ENCODE data around the gene BEST1. TPM values are rescaled to one million over a fixed set of nuclear protein-coding genes. Genes with fewer than 3 reads are reported as not detected.

The BEST1 gene
- total and polyA plus RNA-seq, 2 of the 13 experiments (the other 11 are each of a cell fraction or from before 2014, with no cell fraction given) = 0.09 to 0.65 TPM

GRCh38 chr11:61967924-61968757, 18.0 kb downstream of the BEST1 start (continued):
- TF ChIP-seq PAXIP1 (CRISPR knock-in tag; conservative IDR thresholded peaks at IDR 0.05) (no peak), ZNF709 (CRISPR knock-in tag; IDR thresholded peaks at IDR 0.05) (no peak), ARHGAP35 (CRISPR knock-in tag; IDR thresholded peaks at IDR 0.05; ENCODE audit: borderline replicate concordance) (no peak), HOXA5 (CRISPR knock-in tag; IDR thresholded peaks at IDR 0.05) (no peak; the same call in 1 of the 2 replicates), TRIM24 (CRISPR knock-in tag; IDR thresholded peaks at IDR 0.05) (no peak), AKNA (CRISPR knock-in tag; IDR thresholded peaks at IDR 0.05; ENCODE audit: borderline replicate concordance) (no peak), HNF1B (CRISPR knock-in tag; IDR thresholded peaks at IDR 0.05) (no peak; the same call in 1 of the 2 replicates), MAFF (IDR thresholded peaks at IDR 0.05; ENCODE audit: low read depth, low read length) (no peak), GABPA (IDR thresholded peaks at IDR 0.05; ENCODE audit: low read depth, low read length) (no peak), GABPA (CRISPR knock-in tag; IDR thresholded peaks at IDR 0.05; ENCODE audit: low read depth) (no peak), CREM (IDR thresholded peaks at IDR 0.05) (no peak; the same call in 1 of the 2 replicates), CREM (CRISPR knock-in tag; IDR thresholded peaks at IDR 0.05) (no peak), E2F1 (CRISPR knock-in tag; IDR thresholded peaks at IDR 0.05) (no peak), ZNF652 (CRISPR knock-in tag; IDR thresholded peaks at IDR 0.05; ENCODE audit: borderline replicate concordance, low read depth) (peak; percentile 11; the same call in 1 of the 2 replicates), YEATS2 (CRISPR knock-in tag; IDR thresholded peaks at IDR 0.05; ENCODE audit: borderline replicate concordance) (no peak), THAP11 (CRISPR knock-in tag; IDR thresholded peaks at IDR 0.05) (no peak), MYNN (CRISPR knock-in tag; IDR thresholded peaks at IDR 0.05; ENCODE audit: low read depth) (no peak), ARNTL (CRISPR knock-in tag; IDR thresholded peaks at IDR 0.05) (no peak; the same call in 1 of the 2 replicates), ELF3 (CRISPR knock-in tag; IDR thresholded peaks at IDR 0.05) (no peak)
